ENCODE data around the gene TRMT5. TPM values are rescaled to one million over a fixed set of nuclear protein-coding genes. Genes with fewer than 3 reads are reported as not detected.

TRMT5 gene
- total and polyA plus RNA-seq, 9 of the 15 experiments (the other 6 are each of a cell fraction or from before 2014, with no cell fraction given): 8.4 to 20.0 (median 15.1) TPM

DNA sequence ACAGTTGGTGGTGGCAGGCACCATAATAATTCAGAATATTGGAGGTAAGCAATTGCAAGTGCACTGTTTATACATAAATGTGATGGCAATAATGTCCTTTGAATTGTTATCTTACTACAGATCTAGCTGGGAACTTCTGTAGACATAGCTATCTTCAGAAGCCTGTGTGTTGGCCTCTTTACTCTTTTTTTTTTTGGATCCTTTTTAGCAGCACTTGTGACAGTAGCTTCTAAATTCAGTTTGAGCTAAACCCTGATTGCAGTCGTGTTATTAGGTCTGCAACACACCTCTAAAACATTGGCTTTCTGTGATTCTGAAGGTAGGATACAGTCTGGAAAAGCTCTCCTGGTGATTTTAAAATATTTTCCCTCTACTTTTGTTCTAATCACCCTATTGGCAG, 38.7 kb upstream of the TRMT5 start:
- no peak overlapping the region for H3K27ac ChIP-seq (ENCODE audit: extremely low read depth, low read depth, low read length)
- H4K20me1 ChIP-seq (replicated peaks; ENCODE audit: control insufficient read depth, insufficient read depth, low read length): no peaks in the 10 kb centered on the region
- 38% methylated on average over 1 of the region's 1 CpG for WGBS (ENCODE audit: insufficient coverage, low coverage, missing lambda C conversion rate)
- no peak overlapping the region for H3K4me2 ChIP-seq (ENCODE audit: insufficient read depth, low read length)
- H2AFZ ChIP-seq (ENCODE audit: low read depth, low read length): no peak overlapping the region
- peaks cover 2% of the 10 kb centered on the region; the same call in 1 of the 3 replicates for H3K36me3 ChIP-seq (ENCODE audit: control insufficient read depth, insufficient read depth, low read length)
- H3K79me2 ChIP-seq (ENCODE audit: control insufficient read depth, insufficient read depth, low read length): no peaks in the 10 kb centered on the region
- intact Hi-C loops (cut with micrococcal nuclease): no loop called here
- CTCF ChIA-PET (ENCODE audit: low intra/inter-chr PET ratio): no interaction called here
- H3K27me3 ChIP-seq (ENCODE audit: control insufficient read depth in 2 of 2, insufficient read depth in 2 of 2, low read length in 2 of 2): no peaks in the 10 kb centered on the region
- BruUV-seq (replicated peaks): no TSS peak
- H3K9me3 ChIP-seq (replicated peaks; ENCODE audit: control insufficient read depth, insufficient read depth, low read depth, low read length): no peaks in the 10 kb centered on the region
- no peak overlapping the region for H3K4me3 ChIP-seq
- DNase-seq (ENCODE audit: extremely low read depth in 1 of 4, low spot score in 3 of 4) (no peak), ATAC-seq (no peak), FAIRE-seq (no peak)
- no peaks in the 10 kb centered on the region for H3K9me1 ChIP-seq (ENCODE audit: control insufficient read depth, insufficient read depth, low read length)
- no peaks in the 10 kb centered on the region for H3K4me1 ChIP-seq (replicated peaks in 1 of 2; ENCODE audit: control insufficient read depth in 2 of 2, insufficient read depth in 2 of 2, low read length in 2 of 2)
- no peak overlapping the region for H3K9ac ChIP-seq (ENCODE audit: insufficient read depth in 1 of 2, low read depth in 2 of 2, low read length in 2 of 2)
- in situ Hi-C loops (cut with MboI): no loop called here
- POLR2A ChIA-PET: no interaction called here
- TF ChIP-seq ZNF778 (CRISPR knock-in tag; IDR thresholded peaks at IDR 0.05) (no peak), SMARCE1 (IDR thresholded peaks at IDR 0.05) (no peak), ZBTB17 (CRISPR knock-in tag; IDR thresholded peaks at IDR 0.05) (no peak), ZNF431 (CRISPR knock-in tag; IDR thresholded peaks at IDR 0.05) (no peak), SNRNP70 (optimal IDR thresholded peaks at IDR 0.05; ENCODE audit: low read depth, low read length) (no peak), ARID1B (IDR thresholded peaks at IDR 0.05) (no peak), ZBTB49 (CRISPR knock-in tag; IDR thresholded peaks at IDR 0.05; ENCODE audit: borderline replicate concordance) (no peak)
- TF ChIP-seq, protein P1, sequence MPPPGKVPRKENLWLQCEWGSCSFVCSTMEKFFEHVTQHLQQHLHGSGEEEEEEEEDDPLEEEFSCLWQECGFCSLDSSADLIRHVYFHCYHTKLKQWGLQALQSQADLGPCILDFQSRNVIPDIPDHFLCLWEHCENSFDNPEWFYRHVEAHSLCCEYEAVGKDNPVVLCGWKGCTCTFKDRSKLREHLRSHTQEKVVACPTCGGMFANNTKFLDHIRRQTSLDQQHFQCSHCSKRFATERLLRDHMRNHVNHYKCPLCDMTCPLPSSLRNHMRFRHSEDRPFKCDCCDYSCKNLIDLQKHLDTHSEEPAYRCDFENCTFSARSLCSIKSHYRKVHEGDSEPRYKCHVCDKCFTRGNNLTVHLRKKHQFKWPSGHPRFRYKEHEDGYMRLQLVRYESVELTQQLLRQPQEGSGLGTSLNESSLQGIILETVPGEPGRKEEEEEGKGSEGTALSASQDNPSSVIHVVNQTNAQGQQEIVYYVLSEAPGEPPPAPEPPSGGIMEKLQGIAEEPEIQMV (tag; conservative IDR thresholded peaks at IDR 0.05; ENCODE audit: low read depth): no peak
- TF ChIP-seq, protein P2, sequence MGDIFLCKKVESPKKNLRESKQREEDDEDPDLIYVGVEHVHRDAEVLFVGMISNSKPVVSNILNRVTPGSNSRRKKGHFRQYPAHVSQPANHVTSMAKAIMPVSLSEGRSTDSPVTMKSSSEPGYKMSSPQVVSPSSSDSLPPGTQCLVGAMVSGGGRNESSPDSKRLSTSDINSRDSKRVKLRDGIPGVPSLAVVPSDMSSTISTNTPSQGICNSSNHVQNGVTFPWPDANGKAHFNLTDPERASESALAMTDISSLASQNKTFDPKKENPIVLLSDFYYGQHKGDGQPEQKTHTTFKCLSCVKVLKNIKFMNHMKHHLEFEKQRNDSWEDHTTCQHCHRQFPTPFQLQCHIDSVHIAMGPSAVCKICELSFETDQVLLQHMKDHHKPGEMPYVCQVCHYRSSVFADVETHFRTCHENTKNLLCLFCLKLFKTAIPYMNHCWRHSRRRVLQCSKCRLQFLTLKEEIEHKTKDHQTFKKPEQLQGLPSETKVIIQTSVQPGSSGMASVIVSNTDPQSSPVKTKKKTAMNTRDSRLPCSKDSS (IDR thresholded peaks at IDR 0.05; ENCODE audit: low read depth, partially characterized antibody): no peak
